ENCODE measurements around the gene MYL4. TPM values are rescaled to one million over a fixed set of nuclear protein-coding genes. Genes with fewer than 3 reads are reported as not detected.

MYL4 gene
- total and polyA plus RNA-seq, 5 donors from 2014 or later, result not detected

DNA sequence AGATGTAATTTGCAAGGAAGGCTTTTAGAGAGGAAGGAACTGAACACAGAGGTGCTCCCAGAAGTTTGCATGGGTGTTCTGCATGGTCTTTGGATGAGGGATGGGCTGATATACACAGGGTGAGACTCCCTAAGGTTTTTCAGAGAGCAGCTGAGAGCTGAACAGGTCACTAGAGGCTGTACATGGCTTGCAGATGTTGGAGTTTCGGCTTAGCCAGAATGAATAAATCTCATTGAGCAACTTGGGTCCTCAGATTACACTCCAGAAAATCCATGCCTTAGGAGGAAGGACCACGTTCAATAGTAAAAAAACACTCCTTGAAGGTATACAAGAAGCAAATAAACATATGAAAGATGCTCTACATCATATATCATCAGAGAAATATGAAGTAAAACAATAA lies 37.0 kb downstream of the MYL4 start:
- Histone ChIP-seq H3K9me3 (ENCODE audit: control insufficient read depth in 2 of 2, low read length in 2 of 2) (no peaks in the 10 kb centered on the region), H3K36me3 (ENCODE audit: control insufficient read depth, insufficient read depth, low read length) (no peaks in the 10 kb centered on the region), H3K4me1 (ENCODE audit: control insufficient read depth, insufficient read depth, low read length, poor library complexity, severe bottlenecking) (no peaks in the 10 kb centered on the region), H3K27ac (ENCODE audit: insufficient read depth, low read length, poor library complexity, severe bottlenecking) (no peak overlapping the region), H3K4me3 (ENCODE audit: low read depth, low read length) (no peak overlapping the region), H3K27me3 (ENCODE audit: control insufficient read depth, insufficient read depth, low read length) (peaks cover 5% of the 10 kb centered on the region)
- Mint-ChIP-seq H3K36me3 (no peaks in the 10 kb centered on the region), H3K27me3 (peaks cover 58% of the 10 kb centered on the region), H3K27ac (no peak overlapping the region), H3K4me3 (no peak overlapping the region), H3K4me1 (no peaks in the 10 kb centered on the region), H3K9me3 (no peaks in the 10 kb centered on the region)
- DNase-seq (no peak), ATAC-seq (ENCODE audit: low read depth in 2 of 2) (no peak)

DNA sequence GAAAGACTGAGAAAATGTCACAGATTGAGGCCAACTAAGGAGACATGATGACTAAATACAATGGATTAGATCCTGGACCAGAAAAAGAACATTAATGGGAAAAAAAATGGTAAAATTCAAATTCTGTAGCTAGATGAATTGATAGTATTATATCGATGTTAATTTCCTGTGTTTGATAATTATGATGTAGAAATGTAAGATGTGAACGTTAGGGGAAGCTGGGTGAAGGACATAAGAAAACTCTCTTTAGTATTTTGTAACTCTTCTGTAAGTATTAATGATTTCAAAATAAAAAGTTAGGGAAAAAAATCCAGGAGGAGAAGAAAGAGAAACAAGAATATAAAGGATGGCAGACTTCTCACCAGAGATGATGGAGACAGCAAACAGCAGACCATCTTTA lies 41.7 kb downstream of the MYL4 start:
- Mint-ChIP-seq H3K4me3 (no peak overlapping the region), H3K4me1 (peaks cover 0 to 16% (median 7%) of the 10 kb centered on the region in 4 donors), H3K27ac (no peak overlapping the region), H3K9me3 (no peaks in the 10 kb centered on the region), H3K27me3 (peaks cover 78% of the 10 kb centered on the region), H3K36me3 (no peaks in the 10 kb centered on the region)
- H3K9me3 ChIP-seq (ENCODE audit: control insufficient read depth in 2 of 2, low read length in 2 of 2), result no peaks in the 10 kb centered on the region
- DNase-seq (no peak), ATAC-seq (ENCODE audit: low read depth in 2 of 2) (no peak)
- peaks cover 13% of the 10 kb centered on the region for H3K4me1 ChIP-seq (ENCODE audit: control insufficient read depth, insufficient read depth, low read length, poor library complexity, severe bottlenecking)
- no peak overlapping the region for H3K4me3 ChIP-seq (ENCODE audit: low read depth, low read length)
- peaks cover 16% of the 10 kb centered on the region for H3K27me3 ChIP-seq (ENCODE audit: control insufficient read depth, insufficient read depth, low read length)
- no peaks in the 10 kb centered on the region for H3K36me3 ChIP-seq (ENCODE audit: control insufficient read depth, insufficient read depth, low read length)
- H3K27ac ChIP-seq (ENCODE audit: insufficient read depth, low read length, poor library complexity, severe bottlenecking), result no peak overlapping the region

- Mint-ChIP-seq H3K27me3 (peaks cover 76% of the 10 kb centered on the region), H3K36me3 (no peaks in the 10 kb centered on the region), H3K4me1 (peaks cover 0 to 16% (median 7%) of the 10 kb centered on the region in 4 donors), H3K9me3 (no peaks in the 10 kb centered on the region), H3K4me3 (no peak overlapping the region), H3K27ac (no peak overlapping the region)
- H3K4me3 ChIP-seq (ENCODE audit: low read depth, low read length), result no peak overlapping the region
- H3K36me3 ChIP-seq (ENCODE audit: control insufficient read depth, insufficient read depth, low read length), result no peaks in the 10 kb centered on the region
- H3K4me1 ChIP-seq (ENCODE audit: control insufficient read depth, insufficient read depth, low read length, poor library complexity, severe bottlenecking), result peaks cover 13% of the 10 kb centered on the region
- H3K27ac ChIP-seq (ENCODE audit: insufficient read depth, low read length, poor library complexity, severe bottlenecking), result no peak overlapping the region
- ATAC-seq (ENCODE audit: low read depth in 2 of 2) (no peak), DNase-seq (no peak)
- H3K27me3 ChIP-seq (ENCODE audit: control insufficient read depth, insufficient read depth, low read length), result peaks cover 13% of the 10 kb centered on the region
- H3K9me3 ChIP-seq (ENCODE audit: control insufficient read depth in 2 of 2, low read length in 2 of 2), result no peaks in the 10 kb centered on the region
Measured at GRCh38 chr17:47251421-47251940, 42.3 kb downstream of the MYL4 start.

GRCh38 chr17:47252209-47252608 lies 43.1 kb downstream of the MYL4 start:
- Mint-ChIP-seq H3K4me1 (peaks cover 0 to 16% (median 7%) of the 10 kb centered on the region in 4 donors), H3K9me3 (no peaks in the 10 kb centered on the region), H3K27me3 (peaks cover 78% of the 10 kb centered on the region), H3K4me3 (peak overlapping the region in 1 of 4 donors; percentile 9), H3K27ac (no peak overlapping the region), H3K36me3 (no peaks in the 10 kb centered on the region)
- peaks cover 13% of the 10 kb centered on the region for H3K4me1 ChIP-seq (ENCODE audit: control insufficient read depth, insufficient read depth, low read length, poor library complexity, severe bottlenecking)
- no peak overlapping the region for H3K27ac ChIP-seq (ENCODE audit: insufficient read depth, low read length, poor library complexity, severe bottlenecking)
- H3K27me3 ChIP-seq (ENCODE audit: control insufficient read depth, insufficient read depth, low read length), result peaks cover 20% of the 10 kb centered on the region
- ATAC-seq (ENCODE audit: low read depth in 2 of 2) (no peak), DNase-seq (no peak)
- H3K36me3 ChIP-seq (ENCODE audit: control insufficient read depth, insufficient read depth, low read length), result no peaks in the 10 kb centered on the region
- no peak overlapping the region for H3K4me3 ChIP-seq (ENCODE audit: low read depth, low read length)
- no peaks in the 10 kb centered on the region for H3K9me3 ChIP-seq (ENCODE audit: control insufficient read depth in 2 of 2, low read length in 2 of 2)

GRCh38 chr17:47252766-47253512 lies 43.8 kb downstream of the MYL4 start:
- Histone ChIP-seq H3K36me3 (ENCODE audit: control insufficient read depth, insufficient read depth, low read length) (no peaks in the 10 kb centered on the region), H3K27ac (ENCODE audit: insufficient read depth, low read length, poor library complexity, severe bottlenecking) (no peak overlapping the region), H3K4me1 (ENCODE audit: control insufficient read depth, insufficient read depth, low read length, poor library complexity, severe bottlenecking) (peaks cover 13% of the 10 kb centered on the region), H3K4me3 (ENCODE audit: low read depth, low read length) (no peak overlapping the region), H3K9me3 (ENCODE audit: control insufficient read depth in 2 of 2, low read length in 2 of 2) (no peaks in the 10 kb centered on the region), H3K27me3 (ENCODE audit: control insufficient read depth, insufficient read depth, low read length) (peaks cover 26% of the 10 kb centered on the region)
- DNase-seq (no peak), ATAC-seq (ENCODE audit: low read depth in 2 of 2) (no peak)
- H3K27ac Mint-ChIP-seq, result no peak overlapping the region
- peak overlapping the region; percentile 9 to 87 (median 70) for H3K4me3 Mint-ChIP-seq
- H3K36me3 Mint-ChIP-seq, result no peaks in the 10 kb centered on the region
- peaks cover 78% of the 10 kb centered on the region for H3K27me3 Mint-ChIP-seq
- peaks cover 0 to 2% (median 0%) of the 10 kb centered on the region in 7 donors for H3K9me3 Mint-ChIP-seq
- peaks cover 0 to 16% (median 7%) of the 10 kb centered on the region in 4 donors for H3K4me1 Mint-ChIP-seq

DNA sequence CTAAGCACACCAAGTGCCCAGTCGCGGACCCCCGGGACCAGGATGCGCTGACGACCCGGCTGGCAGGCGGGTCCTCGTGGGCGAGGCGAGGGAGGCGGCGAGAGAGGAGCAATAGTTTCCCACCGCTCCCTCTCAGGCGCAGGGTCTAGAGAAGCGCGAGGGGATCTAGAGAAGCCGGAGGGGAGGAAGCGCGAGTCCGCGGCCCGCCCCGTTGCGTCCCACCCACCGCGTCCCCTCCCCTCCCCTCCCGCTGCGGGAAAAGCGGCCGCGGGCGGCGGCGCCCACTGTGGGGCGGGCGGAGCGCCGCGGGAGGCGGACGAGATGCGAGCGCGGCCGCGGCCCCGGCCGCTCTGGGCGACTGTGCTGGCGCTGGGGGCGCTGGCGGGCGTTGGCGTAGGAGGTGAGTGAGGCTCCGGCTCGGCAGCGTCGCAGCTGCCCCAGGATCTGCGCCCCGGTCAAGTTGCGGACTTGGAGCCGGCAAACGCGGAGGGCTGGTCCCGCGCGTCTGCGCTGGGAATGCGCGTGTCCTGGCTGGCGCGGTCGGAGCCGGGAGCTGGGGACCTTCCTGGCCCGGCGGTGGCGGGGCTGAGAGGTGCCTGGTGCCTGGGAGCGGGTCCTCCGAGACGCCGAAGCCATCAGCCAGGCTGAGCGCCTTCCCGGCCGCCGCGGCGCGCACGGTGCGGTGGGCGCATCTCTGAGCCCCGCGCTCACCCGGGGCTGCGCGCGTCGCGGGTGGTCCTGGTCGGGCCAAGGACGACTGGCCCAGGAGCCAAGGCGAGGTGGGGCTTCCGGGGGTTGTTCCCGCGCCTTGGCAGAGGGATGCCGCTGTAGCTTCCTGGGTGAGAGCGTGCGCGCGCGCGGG lies 44.6 kb downstream of the MYL4 start, which contains the start of gene ITGB3:
Gene ITGB3 (plus strand): TSS at position 287 of the 862 bp plus-strand sequence. CDS start 35 bp downstream, at position 322.
- DNase-seq (peak; percentile 16 to 67 (median 47)), ATAC-seq (ENCODE audit: low read depth in 2 of 2) (peak; percentile 85 to 90)
- Histone ChIP-seq H3K4me1 (ENCODE audit: control insufficient read depth, insufficient read depth, low read length, poor library complexity, severe bottlenecking) (peaks cover 13% of the 10 kb centered on the region), H3K36me3 (ENCODE audit: control insufficient read depth, insufficient read depth, low read length) (no peaks in the 10 kb centered on the region), H3K27ac (ENCODE audit: insufficient read depth, low read length, poor library complexity, severe bottlenecking) (no peak within 1 kb of the TSS), H3K9me3 (ENCODE audit: control insufficient read depth in 2 of 2, low read length in 2 of 2) (no peaks in the 10 kb centered on the region), H3K4me3 (ENCODE audit: low read depth, low read length) (no peak within 1 kb of the TSS), H3K27me3 (ENCODE audit: control insufficient read depth, insufficient read depth, low read length) (peaks cover 32% of the 10 kb centered on the region)
- H3K9me3 Mint-ChIP-seq, result peaks cover 0 to 2% (median 0%) of the 10 kb centered on the region in 7 donors
- H3K36me3 Mint-ChIP-seq, result no peaks in the 10 kb centered on the region
- peak within 1 kb of the TSS; percentile 66 to 88 (median 84) for H3K4me3 Mint-ChIP-seq
- peaks cover 0 to 16% (median 7%) of the 10 kb centered on the region in 4 donors for H3K4me1 Mint-ChIP-seq
- H3K27me3 Mint-ChIP-seq, result peaks cover 78% of the 10 kb centered on the region
- H3K27ac Mint-ChIP-seq, result no peak within 1 kb of the TSS

DNA sequence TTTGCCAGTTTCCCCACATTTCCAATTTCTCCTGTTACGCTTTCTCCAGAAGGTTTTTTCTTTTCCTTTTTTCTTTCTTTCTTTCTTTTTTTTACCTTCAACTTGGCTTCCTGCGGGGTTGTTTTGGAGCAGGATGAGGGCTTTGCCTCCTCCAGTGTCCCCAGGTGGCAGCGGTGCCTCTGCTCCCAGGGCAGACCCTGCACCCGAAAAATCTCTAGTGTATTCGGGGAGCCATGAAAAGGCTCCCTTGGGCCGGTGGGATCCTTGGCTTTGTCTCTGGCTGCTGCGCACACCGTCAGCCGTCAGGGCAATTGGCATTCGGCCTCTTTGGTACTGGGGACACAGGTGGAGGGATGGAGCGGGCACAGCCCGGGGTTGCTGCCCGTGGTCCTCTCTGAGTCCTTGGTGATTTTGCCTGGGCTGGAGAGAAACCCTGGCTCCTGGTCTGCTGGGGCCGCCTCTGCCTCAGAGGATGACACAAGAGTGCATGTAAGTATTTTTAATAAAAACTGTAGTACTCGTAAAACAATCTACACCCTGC lies 45.3 kb downstream of the MYL4 start:
- peaks cover 0 to 2% (median 0%) of the 10 kb centered on the region in 7 donors for H3K9me3 Mint-ChIP-seq
- H3K36me3 ChIP-seq (ENCODE audit: control insufficient read depth, insufficient read depth, low read length), result no peaks in the 10 kb centered on the region
- no peak overlapping the region for H3K27ac Mint-ChIP-seq
- ATAC-seq (ENCODE audit: low read depth in 2 of 2), result no peak
- no peak for DNase-seq
- peaks cover 78% of the 10 kb centered on the region for H3K27me3 Mint-ChIP-seq
- H3K4me1 Mint-ChIP-seq, result peaks cover 0 to 16% (median 7%) of the 10 kb centered on the region in 4 donors
- H3K27ac ChIP-seq (ENCODE audit: insufficient read depth, low read length, poor library complexity, severe bottlenecking), result no peak overlapping the region
- peak overlapping the region; percentile 66 to 88 (median 79) for H3K4me3 Mint-ChIP-seq
- H3K4me3 ChIP-seq (ENCODE audit: low read depth, low read length), result no peak overlapping the region
- no peaks in the 10 kb centered on the region for H3K9me3 ChIP-seq (ENCODE audit: control insufficient read depth in 2 of 2, low read length in 2 of 2)
- no peaks in the 10 kb centered on the region for H3K36me3 Mint-ChIP-seq
- H3K4me1 ChIP-seq (ENCODE audit: control insufficient read depth, insufficient read depth, low read length, poor library complexity, severe bottlenecking), result peaks cover 13% of the 10 kb centered on the region
- H3K27me3 ChIP-seq (ENCODE audit: control insufficient read depth, insufficient read depth, low read length), result peaks cover 33% of the 10 kb centered on the region
